Esophagus squamous epithelium (tissue), 5 donors: ENCODE data around the gene SSTR3. TPM values are rescaled to one million over a fixed set of nuclear protein-coding genes. Genes with fewer than 3 reads are reported as not detected.

ENCODE experiments used
- DNase-seq: peaks from one replicate; lab custom pipeline; 2025; lab: John Stamatoyannopoulos, UW
- H3K27ac ChIP-seq, 4 donors: fragments of 200-600 bp; sonication (generic); one replicate each; pipeline ENCODE4 v1.5.1; 2016 to 2019; ENCODE audit warnings: mild to moderate bottlenecking in 1 of 4
- H3K27me3 ChIP-seq, 4 donors: fragments of 200-600 bp; sonication (generic); 1 replicate in 3 of 4; 2 replicates in 1 of 4; pipeline versions ENCODE4 v1.5.1 to v1.6.0; 2017 to 2021; ENCODE audit warnings: antibody characterized with exemption in 1 of 4
- H3K36me3 ChIP-seq, 3 donors: fragments of 200-600 bp; sonication (generic); one replicate each; pipeline ENCODE4 v1.5.1; 2016 to 2019
- H3K4me1 ChIP-seq, 3 donors: fragments of 200-600 bp; sonication (generic); one replicate each; pipeline ENCODE4 v1.5.1; 2017 to 2019
- H3K4me3 ChIP-seq, 4 donors: fragments of 200-600 bp; sonication (generic); 1 replicate in 3 of 4; 2 replicates in 1 of 4; pipeline ENCODE4 v1.5.1; 2016 to 2019; ENCODE audit warnings: mild to moderate bottlenecking in 2 of 4, moderate library complexity in 1 of 4
- H3K9me3 ChIP-seq, 3 donors: fragments of 200-600 bp; sonication (generic); one replicate each; pipeline ENCODE4 v1.5.1; 2016 to 2019
- POLR2A ChIP-seq, 4 donors: fragments of 450-650 bp; IDR thresholded peaks; one replicate each; pipeline ENCODE4 v1.6.1; 2017; ENCODE audit warnings: antibody characterized with exemption in 4 of 4, mild to moderate bottlenecking in 4 of 4, moderate library complexity in 3 of 4
- WGBS, 2 donors: methylation state at CpG; one replicate each; pipeline ENCODE4 v1.1.5; 2018; 5-methylcytosine and 5-hydroxymethylcytosine counted together
- intact Hi-C: fragments of 100-400 bp; cut with DNase I; formaldehyde crosslinking; loops from one replicate; pipeline ENCODE4 v1.15.0; 2022
- total RNA-seq, 4 donors: library from RNA; depleted of rRNA; stranded (reverse); fragments of >200 nt; gene quantifications; one replicate each; pipeline ENCODE4 v1.1.0, GENCODE V29; 2016
- TF ChIP-seq, protein P1 (sequence below), 6 experiments: fragments of 450-650 bp in 4 of 6; fragments of 200-600 bp in 2 of 6; sonication (generic) in 2 of 6; IDR thresholded peaks; one replicate each; pipeline ENCODE4 v1.5.1; 2016 to 2019; ENCODE audit warnings: antibody characterized with exemption in 6 of 6, mild to moderate bottlenecking in 4 of 6, moderate library complexity in 4 of 6
- donor health status: DM: yes; HTN: yes; CAD: no.

The SSTR3 gene
- not detected for total RNA-seq

DNA sequence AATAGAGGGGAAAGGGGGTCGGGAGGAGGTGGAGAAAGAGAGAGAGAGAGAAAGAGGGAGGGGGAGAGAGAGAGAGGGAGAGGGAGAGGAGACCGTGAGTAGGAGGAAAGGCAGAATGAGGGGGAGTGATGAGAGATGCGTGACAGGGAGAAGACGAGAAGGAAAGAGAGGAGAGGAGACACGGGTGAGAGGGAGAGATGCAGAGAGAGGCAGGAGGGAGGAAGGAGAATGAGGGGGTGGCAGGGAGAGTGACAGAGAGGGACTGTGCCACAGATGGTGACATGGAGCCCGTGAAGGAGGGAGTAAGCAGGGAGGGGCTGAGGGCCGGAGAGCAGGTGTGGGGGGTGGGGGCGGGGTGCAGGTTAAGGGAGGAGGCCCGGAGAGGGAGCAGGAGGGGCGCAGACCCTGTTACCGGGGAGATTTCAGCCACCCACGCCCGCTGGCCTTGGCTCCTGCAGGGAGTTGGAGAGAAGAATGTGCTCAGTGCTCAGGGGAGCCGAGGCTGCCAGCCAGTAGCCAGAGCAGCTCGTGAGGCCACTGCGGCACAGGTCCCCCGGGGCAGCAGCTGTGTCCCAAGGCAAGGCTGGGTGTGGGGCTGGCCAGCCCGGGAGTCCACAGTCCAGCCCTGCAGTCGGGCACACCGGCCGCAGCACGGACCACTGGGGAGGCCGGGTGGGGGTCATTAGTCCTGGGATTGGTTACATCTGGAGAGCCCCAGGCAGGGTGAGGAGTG lies at the start of gene SSTR3:
SSTR3 (minus strand) TSS at position 304 of the 733 bp plus-strand sequence. CDS start 4,674 bp downstream, outside the sequence.
- Histone ChIP-seq H3K36me3 (no peaks in the 10 kb centered on the region), H3K4me3 (no peak within 1 kb of the TSS), H3K9me3 (no peaks in the 10 kb centered on the region), H3K4me1 (peaks cover 0 to 5% (median 0%) of the 10 kb centered on the region in 3 donors), H3K27ac (no peak within 1 kb of the TSS), H3K27me3 (peaks cover 0 to 47% (median 0%) of the 10 kb centered on the region in 4 donors)
- intact Hi-C loops: no loop called here
- no peak for DNase-seq
- WGBS, 2 donors: 18 to 24% methylated on average over 13 to 18 of the region's 23 CpGs
- TF ChIP-seq, protein P1, sequence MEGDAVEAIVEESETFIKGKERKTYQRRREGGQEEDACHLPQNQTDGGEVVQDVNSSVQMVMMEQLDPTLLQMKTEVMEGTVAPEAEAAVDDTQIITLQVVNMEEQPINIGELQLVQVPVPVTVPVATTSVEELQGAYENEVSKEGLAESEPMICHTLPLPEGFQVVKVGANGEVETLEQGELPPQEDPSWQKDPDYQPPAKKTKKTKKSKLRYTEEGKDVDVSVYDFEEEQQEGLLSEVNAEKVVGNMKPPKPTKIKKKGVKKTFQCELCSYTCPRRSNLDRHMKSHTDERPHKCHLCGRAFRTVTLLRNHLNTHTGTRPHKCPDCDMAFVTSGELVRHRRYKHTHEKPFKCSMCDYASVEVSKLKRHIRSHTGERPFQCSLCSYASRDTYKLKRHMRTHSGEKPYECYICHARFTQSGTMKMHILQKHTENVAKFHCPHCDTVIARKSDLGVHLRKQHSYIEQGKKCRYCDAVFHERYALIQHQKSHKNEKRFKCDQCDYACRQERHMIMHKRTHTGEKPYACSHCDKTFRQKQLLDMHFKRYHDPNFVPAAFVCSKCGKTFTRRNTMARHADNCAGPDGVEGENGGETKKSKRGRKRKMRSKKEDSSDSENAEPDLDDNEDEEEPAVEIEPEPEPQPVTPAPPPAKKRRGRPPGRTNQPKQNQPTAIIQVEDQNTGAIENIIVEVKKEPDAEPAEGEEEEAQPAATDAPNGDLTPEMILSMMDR (IDR thresholded peaks at IDR 0.05): no peak
- no peak for TF ChIP-seq POLR2A (IDR thresholded peaks at IDR 0.05)

DNA sequence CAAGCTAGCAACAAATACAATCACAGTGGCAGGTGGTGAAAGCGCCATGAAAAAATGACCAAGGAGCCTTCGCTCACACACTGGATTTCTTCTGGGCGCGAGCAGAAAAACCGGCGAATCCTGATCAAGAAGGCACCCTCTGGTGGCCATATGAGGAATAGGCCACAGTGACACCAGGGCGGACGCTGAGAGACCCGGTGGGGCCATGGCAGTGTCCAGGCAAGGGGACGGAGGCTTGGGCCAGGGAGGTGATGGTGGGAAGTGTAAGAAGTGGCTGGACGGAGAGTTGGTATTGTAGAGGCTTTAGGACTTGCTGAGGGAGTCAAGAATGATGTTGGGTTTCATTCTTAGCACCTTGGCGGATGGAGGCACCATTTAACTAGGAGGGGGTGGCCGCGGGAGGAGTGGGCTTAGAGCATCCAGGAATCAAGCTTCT lies 48.6 kb upstream of the SSTR3 start:
- peaks cover 0 to 18% (median 0%) of the 10 kb centered on the region in 3 donors for H3K4me1 ChIP-seq
- no peak for DNase-seq
- H3K27me3 ChIP-seq: peaks cover 0 to 90% (median 0%) of the 10 kb centered on the region in 4 donors
- H3K4me3 ChIP-seq: no peak overlapping the region
- intact Hi-C loops: no loop called here
- no peak overlapping the region for H3K27ac ChIP-seq
- TF ChIP-seq, protein P1 (IDR thresholded peaks at IDR 0.05): peak; percentile 77 to 95 (median 85)
- TF ChIP-seq POLR2A (IDR thresholded peaks at IDR 0.05): no peak
- no peaks in the 10 kb centered on the region for H3K36me3 ChIP-seq
- WGBS, 2 donors: 22% methylated on average over 14 of the region's 14 CpGs
- H3K9me3 ChIP-seq: peaks cover 0 to 14% (median 10%) of the 10 kb centered on the region in 3 donors

DNA sequence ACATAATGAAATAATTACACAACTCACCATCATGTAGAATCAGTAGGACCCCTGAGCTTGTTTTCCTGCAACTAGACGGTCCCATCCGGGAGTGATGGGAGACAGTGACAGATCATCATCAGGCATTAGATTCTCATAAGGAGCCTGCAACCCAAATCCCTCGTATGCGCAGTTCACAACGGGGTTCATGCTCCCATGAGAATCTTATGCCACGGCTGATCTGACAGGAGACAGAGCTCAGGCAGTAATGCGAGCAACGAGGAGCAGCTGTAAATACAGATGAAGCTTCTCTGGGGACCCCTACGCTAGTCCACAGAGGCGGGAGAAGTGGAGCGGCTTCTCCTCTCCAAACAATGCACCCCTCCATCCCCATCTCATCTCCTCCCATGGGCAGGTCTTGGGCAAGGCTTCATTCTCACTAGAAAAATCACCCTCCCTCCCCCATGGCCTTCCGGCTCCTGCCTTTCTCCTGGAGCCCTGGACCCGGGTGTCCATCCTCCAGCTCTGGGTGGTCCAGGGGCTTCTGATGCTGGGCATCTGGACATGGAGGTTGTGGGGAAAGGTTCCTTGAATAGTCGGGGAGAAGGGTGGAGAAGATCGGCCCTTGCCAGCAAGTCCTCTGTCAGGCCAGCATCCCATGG lies 48.0 kb upstream of the SSTR3 start:
- H3K27ac ChIP-seq: no peak overlapping the region
- intact Hi-C loops: no loop called here

DNA sequence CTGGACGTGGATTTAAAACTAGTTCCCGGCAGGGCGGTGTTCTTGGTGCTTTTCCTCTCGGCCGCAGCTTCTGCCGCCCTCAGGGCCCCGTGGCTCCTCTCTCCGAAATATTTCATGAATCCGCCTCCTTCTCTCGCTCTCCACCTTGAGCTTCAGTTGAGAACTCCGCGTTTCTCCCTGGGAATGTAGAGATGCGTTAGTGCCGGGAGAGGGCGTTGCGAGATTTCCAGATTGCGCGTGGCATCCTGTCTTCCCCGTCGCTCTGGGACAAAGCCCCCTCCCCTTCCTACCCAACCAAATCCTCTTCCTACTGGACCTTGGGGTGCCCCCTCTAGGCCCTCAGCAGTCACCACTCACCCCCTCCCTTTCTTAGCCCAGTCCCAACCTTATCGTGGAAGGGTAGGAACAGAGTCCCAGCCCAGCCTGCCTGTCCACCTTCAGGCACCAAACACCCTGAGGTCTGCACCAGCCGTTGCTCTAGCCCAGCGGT lies 47.3 kb upstream of the SSTR3 start:
- 9% methylated on average over 20 to 21 of the region's 23 CpGs for WGBS, 2 donors
- peaks cover 0 to 88% (median 0%) of the 10 kb centered on the region in 4 donors for H3K27me3 ChIP-seq
- no peaks in the 10 kb centered on the region for H3K36me3 ChIP-seq
- no peak for DNase-seq
- no peak overlapping the region for H3K27ac ChIP-seq
- intact Hi-C loops: no loop called here
- H3K4me1 ChIP-seq: peaks cover 0 to 18% (median 0%) of the 10 kb centered on the region in 3 donors
- TF ChIP-seq POLR2A (IDR thresholded peaks at IDR 0.05): no peak
- TF ChIP-seq, protein P1 (IDR thresholded peaks at IDR 0.05): peak in 5 of 6 experiments; percentile 12 to 41 (median 23)
- peaks cover 0 to 11% (median 8%) of the 10 kb centered on the region in 3 donors for H3K9me3 ChIP-seq
- H3K4me3 ChIP-seq: no peak overlapping the region

More for the DNA sequence above, 48.0 kb upstream of the SSTR3 start:
- TF ChIP-seq, protein P1 (IDR thresholded peaks at IDR 0.05): no peak
- peaks cover 0 to 14% (median 10%) of the 10 kb centered on the region in 3 donors for H3K9me3 ChIP-seq
- WGBS, 2 donors: 50 to 72% methylated on average over 8 to 13 of the region's 15 CpGs
- peaks cover 0 to 93% (median 0%) of the 10 kb centered on the region in 4 donors for H3K27me3 ChIP-seq
- peaks cover 0 to 18% (median 0%) of the 10 kb centered on the region in 3 donors for H3K4me1 ChIP-seq
- no peak overlapping the region for H3K4me3 ChIP-seq
- DNase-seq: no peak
- H3K36me3 ChIP-seq: no peaks in the 10 kb centered on the region
